Measurements from ENCODE around the gene GABBR2. TPM values are rescaled to one million over a fixed set of nuclear protein-coding genes. Genes with fewer than 3 reads are reported as not detected.

Gene GABBR2
- total RNA-seq, 1 experiment from 2014 or later = not detected

DNA sequence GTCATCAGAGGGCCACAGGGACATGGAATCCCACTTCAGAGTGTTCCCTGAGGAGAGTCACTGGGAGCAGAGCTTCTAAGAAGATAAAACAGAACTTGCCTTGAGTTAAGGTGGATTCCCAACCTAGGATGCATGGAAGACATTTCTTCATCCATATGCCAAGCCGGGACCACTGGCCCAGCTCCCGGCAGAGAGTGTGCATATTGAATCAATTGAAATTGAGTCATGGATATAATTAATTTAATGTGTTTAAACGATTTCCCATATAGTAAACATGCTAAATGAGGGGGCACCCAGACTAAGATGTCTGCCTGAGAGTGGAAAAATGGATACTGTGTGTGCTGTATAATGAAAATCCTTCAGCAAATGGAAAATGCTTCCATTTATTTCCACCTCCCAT lies 258.9 kb downstream of the GABBR2 start:
- ChIA-PET CTCF (interaction anchor here (0.7 kb wide), 2 partner anchors 80 to 399 kb away, joined by 3 to 7 read pairs; no protein-coding TSS in a partner anchor), POLR2A (no interaction called here)
- TF ChIP-seq, protein P1, sequence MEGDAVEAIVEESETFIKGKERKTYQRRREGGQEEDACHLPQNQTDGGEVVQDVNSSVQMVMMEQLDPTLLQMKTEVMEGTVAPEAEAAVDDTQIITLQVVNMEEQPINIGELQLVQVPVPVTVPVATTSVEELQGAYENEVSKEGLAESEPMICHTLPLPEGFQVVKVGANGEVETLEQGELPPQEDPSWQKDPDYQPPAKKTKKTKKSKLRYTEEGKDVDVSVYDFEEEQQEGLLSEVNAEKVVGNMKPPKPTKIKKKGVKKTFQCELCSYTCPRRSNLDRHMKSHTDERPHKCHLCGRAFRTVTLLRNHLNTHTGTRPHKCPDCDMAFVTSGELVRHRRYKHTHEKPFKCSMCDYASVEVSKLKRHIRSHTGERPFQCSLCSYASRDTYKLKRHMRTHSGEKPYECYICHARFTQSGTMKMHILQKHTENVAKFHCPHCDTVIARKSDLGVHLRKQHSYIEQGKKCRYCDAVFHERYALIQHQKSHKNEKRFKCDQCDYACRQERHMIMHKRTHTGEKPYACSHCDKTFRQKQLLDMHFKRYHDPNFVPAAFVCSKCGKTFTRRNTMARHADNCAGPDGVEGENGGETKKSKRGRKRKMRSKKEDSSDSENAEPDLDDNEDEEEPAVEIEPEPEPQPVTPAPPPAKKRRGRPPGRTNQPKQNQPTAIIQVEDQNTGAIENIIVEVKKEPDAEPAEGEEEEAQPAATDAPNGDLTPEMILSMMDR (IDR thresholded peaks at IDR 0.05; ENCODE audit: unreplicated experiment) = no peak
- Mint-ChIP-seq H3K36me3 (ENCODE audit: insufficient read depth, unreplicated experiment) (no peaks in the 10 kb centered on the region), H3K9me3 (ENCODE audit: unreplicated experiment) (no peaks in the 10 kb centered on the region), H3K27ac (ENCODE audit: low read depth, unreplicated experiment) (no peak overlapping the region), H3K4me1 (ENCODE audit: insufficient read depth, unreplicated experiment) (no peaks in the 10 kb centered on the region), H3K27me3 (ENCODE audit: insufficient read depth, unreplicated experiment) (peaks cover 12% of the 10 kb centered on the region), H3K4me3 (ENCODE audit: unreplicated experiment) (no peak overlapping the region)
- DNase-seq (ENCODE audit: unreplicated experiment) = no peak
- BruUV-seq (replicated peaks) = no TSS peak
- intact Hi-C loops (cut with micrococcal nuclease) = no loop called here

DNA sequence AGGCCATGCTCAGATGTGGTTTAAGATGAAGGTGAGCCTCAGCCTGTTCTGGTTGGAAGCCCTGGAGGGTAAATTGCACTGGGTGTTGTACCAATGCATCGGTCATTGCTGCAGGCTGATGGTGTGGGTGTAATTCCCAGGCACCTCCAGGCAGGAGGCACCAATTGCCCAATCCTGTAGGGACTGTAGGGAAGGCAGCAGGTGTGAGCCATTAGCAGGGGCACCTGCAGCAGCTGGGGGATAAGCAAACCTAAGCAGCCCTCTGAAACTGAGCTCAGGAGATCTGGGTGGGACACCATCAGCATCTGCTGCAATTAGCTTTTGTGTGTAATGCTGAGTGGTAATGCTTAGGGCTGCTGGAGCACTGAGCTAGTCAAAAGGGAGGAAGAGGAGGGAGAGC lies 263.2 kb downstream of the GABBR2 start:
- CTCF ChIA-PET = no interaction called here
- intact Hi-C loops (cut with micrococcal nuclease) = no loop called here
- TF ChIP-seq, protein P1 (IDR thresholded peaks at IDR 0.05; ENCODE audit: unreplicated experiment) = no peak
- no peaks in the 10 kb centered on the region for H3K9me3 Mint-ChIP-seq (ENCODE audit: unreplicated experiment)
- H3K4me1 Mint-ChIP-seq (ENCODE audit: insufficient read depth, unreplicated experiment) = no peaks in the 10 kb centered on the region
- peaks cover 39% of the 10 kb centered on the region for H3K27me3 Mint-ChIP-seq (ENCODE audit: insufficient read depth, unreplicated experiment)
- POLR2A ChIA-PET = no interaction called here
- H3K36me3 Mint-ChIP-seq (ENCODE audit: insufficient read depth, unreplicated experiment) = no peaks in the 10 kb centered on the region
- no peak for DNase-seq (ENCODE audit: unreplicated experiment)
- no peak overlapping the region for H3K27ac Mint-ChIP-seq (ENCODE audit: low read depth, unreplicated experiment)
- BruUV-seq (replicated peaks) = no TSS peak
- no peak overlapping the region for H3K4me3 Mint-ChIP-seq (ENCODE audit: unreplicated experiment)

DNA sequence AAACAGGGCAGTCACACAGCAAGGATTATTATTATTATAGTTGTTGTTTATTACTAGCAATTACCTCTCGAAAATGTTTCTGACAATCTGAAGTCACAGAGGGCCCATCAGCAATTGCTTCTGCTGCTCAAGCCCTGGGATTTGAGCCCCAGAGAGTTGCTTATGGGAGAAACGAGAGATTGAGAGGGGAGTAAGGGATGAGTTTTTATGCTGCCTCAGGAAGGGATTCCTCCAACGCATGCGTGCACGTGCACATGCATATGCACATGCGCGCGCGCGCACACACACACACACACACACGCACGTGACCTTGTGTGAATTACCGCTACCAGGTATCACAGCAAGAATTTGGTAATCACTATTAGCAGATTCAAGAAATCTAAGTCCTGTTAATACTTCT lies 264.1 kb downstream of the GABBR2 start:
- BruUV-seq (replicated peaks) = no TSS peak
- no peaks in the 10 kb centered on the region for H3K9me3 Mint-ChIP-seq (ENCODE audit: unreplicated experiment)
- H3K27me3 Mint-ChIP-seq (ENCODE audit: insufficient read depth, unreplicated experiment) = peaks cover 39% of the 10 kb centered on the region
- TF ChIP-seq, protein P1 (IDR thresholded peaks at IDR 0.05; ENCODE audit: unreplicated experiment) = no peak
- intact Hi-C loops (cut with micrococcal nuclease) = no loop called here
- ChIA-PET CTCF (interaction anchor here (0.6 kb wide), 1 partner anchor 556 kb away, joined by 3 read pairs; no protein-coding TSS in a partner anchor), POLR2A (no interaction called here)
- no peaks in the 10 kb centered on the region for H3K36me3 Mint-ChIP-seq (ENCODE audit: insufficient read depth, unreplicated experiment)
- H3K27ac Mint-ChIP-seq (ENCODE audit: low read depth, unreplicated experiment) = no peak overlapping the region
- no peak overlapping the region for H3K4me3 Mint-ChIP-seq (ENCODE audit: unreplicated experiment)
- no peaks in the 10 kb centered on the region for H3K4me1 Mint-ChIP-seq (ENCODE audit: insufficient read depth, unreplicated experiment)
- DNase-seq (ENCODE audit: unreplicated experiment) = no peak

DNA sequence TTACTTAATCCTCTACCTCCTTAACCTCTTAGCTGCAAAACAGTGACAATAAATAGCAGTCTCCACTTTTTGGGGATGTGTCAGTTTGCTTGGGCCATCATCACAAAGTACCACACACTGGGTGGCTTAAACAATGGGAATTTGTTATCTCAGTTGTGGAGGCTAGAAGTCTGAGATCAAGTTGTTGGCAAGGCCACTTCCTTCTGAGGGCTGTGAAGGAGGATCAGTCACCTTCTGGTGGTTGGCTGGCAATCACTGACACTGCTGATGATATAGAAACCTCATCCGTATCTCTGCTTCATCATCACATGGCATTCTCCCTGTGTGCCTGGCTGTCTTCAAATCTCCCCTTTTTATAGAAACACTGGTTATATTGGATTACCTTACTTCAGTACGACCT lies 266.2 kb downstream of the GABBR2 start:
- ChIA-PET POLR2A (no interaction called here), CTCF (no interaction called here)
- Mint-ChIP-seq H3K27me3 (ENCODE audit: insufficient read depth, unreplicated experiment) (peaks cover 39% of the 10 kb centered on the region), H3K4me1 (ENCODE audit: insufficient read depth, unreplicated experiment) (no peaks in the 10 kb centered on the region), H3K9me3 (ENCODE audit: unreplicated experiment) (no peaks in the 10 kb centered on the region), H3K36me3 (ENCODE audit: insufficient read depth, unreplicated experiment) (no peaks in the 10 kb centered on the region), H3K4me3 (ENCODE audit: unreplicated experiment) (no peak overlapping the region), H3K27ac (ENCODE audit: low read depth, unreplicated experiment) (no peak overlapping the region)
- DNase-seq (ENCODE audit: unreplicated experiment) = no peak
- no TSS peak for BruUV-seq (replicated peaks)
- intact Hi-C loops (cut with micrococcal nuclease) = no loop called here
- TF ChIP-seq, protein P1 (IDR thresholded peaks at IDR 0.05; ENCODE audit: unreplicated experiment) = no peak

Measured in MCF 10A (cell line).